NCI-H2196 treated with DMSO at 0.1 percent for 48 hours (cell line): ENCODE measurements around the gene R3HCC1L.

Experiments used
- DNase-seq: peaks from one replicate; lab custom pipeline; 2025; ENCODE audit not compliant: unreplicated experiment; lab: John Stamatoyannopoulos, UW

The R3HCC1L gene

GRCh38 chr10:98272245-98272644 is 137.8 kb downstream of the R3HCC1L start:
- no peak for DNase-seq

GRCh38 chr10:98272656-98273055 is 138.2 kb downstream of the R3HCC1L start:
- DNase-seq = no peak

GRCh38 chr10:98273057-98273850 is 138.8 kb downstream of the R3HCC1L start:
- DNase-seq = no peak

- no peak for DNase-seq
Measured at GRCh38 chr10:98274562-98274961, 140.1 kb downstream of the R3HCC1L start.

- DNase-seq = no peak
Measured at GRCh38 chr10:98276311-98276710, 141.9 kb downstream of the R3HCC1L start.

- DNase-seq = no peak
Measured at GRCh38 chr10:98285416-98285815, 151.0 kb downstream of the R3HCC1L start.

GRCh38 chr10:98286419-98286818 is 152.0 kb downstream of the R3HCC1L start:
- DNase-seq = no peak

- DNase-seq = no peak
Measured at GRCh38 chr10:98287321-98287720, 152.9 kb downstream of the R3HCC1L start.

GRCh38 chr10:98289802-98290209 is 155.3 kb downstream of the R3HCC1L start:
- no peak for DNase-seq

GRCh38 chr10:98292971-98293370 is 158.5 kb downstream of the R3HCC1L start:
- DNase-seq = no peak

- DNase-seq = no peak
Measured at GRCh38 chr10:98293550-98294269, 159.3 kb downstream of the R3HCC1L start.

GRCh38 chr10:98294270-98294627 is 159.8 kb downstream of the R3HCC1L start:
- DNase-seq = no peak
